Measurements from ENCODE around the gene SHB.

SHB gene

GRCh38 chr9:37974506-37975173 is 94.4 kb downstream of the SHB start:
- H3K27ac ChIP-seq, result no peak overlapping the region

DNA sequence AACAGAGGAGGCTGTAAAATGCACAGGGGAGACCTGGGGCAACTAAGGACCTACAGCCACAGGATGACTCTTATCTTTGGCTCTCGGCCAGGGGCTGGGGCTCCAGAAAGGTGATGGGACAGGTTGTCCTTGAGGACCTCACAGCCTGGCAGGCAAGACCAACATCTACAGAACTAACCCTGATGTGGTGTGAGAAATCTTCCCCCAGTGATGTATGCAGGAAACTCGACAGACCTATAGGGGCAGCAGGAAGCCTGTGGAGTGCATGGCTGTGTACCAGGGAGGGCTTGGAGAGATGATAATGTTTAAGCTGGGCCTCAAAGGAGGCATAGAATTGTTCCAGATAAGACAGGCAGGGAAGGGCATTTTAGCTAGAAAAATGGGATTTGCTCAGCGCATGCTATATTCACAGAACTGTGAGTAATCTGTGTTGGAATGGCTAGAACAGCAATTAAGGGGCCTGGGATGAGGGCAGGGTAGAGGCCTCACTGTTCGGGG is 96.6 kb downstream of the SHB start:
- no peak overlapping the region for H3K27ac ChIP-seq
- TF ChIP-seq CTCF (IDR thresholded peaks at IDR 0.05), result no peak
- no peak for TF ChIP-seq ZFX (IDR thresholded peaks at IDR 0.05; ENCODE audit: borderline replicate concordance)

More at GRCh38 chr9:37974506-37975173, 94.4 kb downstream of the SHB start:
- TF ChIP-seq ZFX (IDR thresholded peaks at IDR 0.05; ENCODE audit: borderline replicate concordance) (no peak), CTCF (IDR thresholded peaks at IDR 0.05) (no peak)

DNA sequence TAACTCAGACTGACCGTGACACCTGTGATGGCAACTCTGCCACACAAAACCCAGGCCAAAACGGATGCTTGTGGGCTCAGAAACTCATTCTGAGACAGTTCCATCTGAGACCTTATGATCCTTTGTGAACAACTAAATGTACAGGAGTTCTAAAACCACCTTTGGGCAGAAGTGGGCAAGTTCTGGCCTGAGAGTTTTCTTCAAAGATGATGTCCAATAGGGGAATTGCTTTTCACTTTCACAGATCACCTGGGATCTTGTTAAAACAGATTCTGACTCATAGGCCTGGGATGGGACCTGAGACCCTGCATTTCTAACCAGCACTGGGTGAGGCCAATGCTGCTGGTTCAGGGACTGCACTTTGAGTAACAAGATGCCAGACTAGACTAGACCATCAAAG is 97.3 kb downstream of the SHB start:
- no peak overlapping the region for H3K27ac ChIP-seq
- TF ChIP-seq ZFX (IDR thresholded peaks at IDR 0.05; ENCODE audit: borderline replicate concordance) (no peak), CTCF (IDR thresholded peaks at IDR 0.05) (no peak)

- no peak for TF ChIP-seq CTCF (IDR thresholded peaks at IDR 0.05)
- no peak for TF ChIP-seq ZFX (IDR thresholded peaks at IDR 0.05; ENCODE audit: borderline replicate concordance)
- no peak overlapping the region for H3K27ac ChIP-seq
Observed at GRCh38 chr9:37971108-37971459, 97.9 kb downstream of the SHB start.

- H3K27ac ChIP-seq, result no peak overlapping the region
- TF ChIP-seq CTCF (IDR thresholded peaks at IDR 0.05), result no peak
- TF ChIP-seq ZFX (IDR thresholded peaks at IDR 0.05; ENCODE audit: borderline replicate concordance), result no peak
Observed at GRCh38 chr9:37970301-37971107, 98.5 kb downstream of the SHB start.

- H3K27ac ChIP-seq, result no peak overlapping the region
- TF ChIP-seq ZFX (IDR thresholded peaks at IDR 0.05; ENCODE audit: borderline replicate concordance) (no peak), CTCF (IDR thresholded peaks at IDR 0.05) (no peak)
Observed at GRCh38 chr9:37969558-37970300, 99.3 kb downstream of the SHB start.

Measured in 22Rv1 (cell line).